Nephron progenitor cell (in vitro differentiated cells): ENCODE measurements around the gene POU6F2.
A peak's percentile ranks its signal among the peaks of the same experiment; 100 is the strongest.

Source experiments
- DNase-seq: peaks from one replicate; pipeline ENCODE4 v3.0.0; 2021
- H3K27ac Mint-ChIP-seq: 2 replicates; pipeline ENCODE4 v1.8.0; 2021; ENCODE audit warnings: mild to moderate bottlenecking, moderate library complexity, mixed read lengths
- H3K27me3 Mint-ChIP-seq: 2 replicates; pipeline ENCODE4 v1.8.0; 2021; ENCODE audit warnings: mild to moderate bottlenecking, low read depth, mixed read lengths; ENCODE audit not compliant: poor library complexity
- H3K36me3 Mint-ChIP-seq: 2 replicates; pipeline ENCODE4 v1.8.0; 2021; ENCODE audit warnings: low read depth, mixed read lengths
- H3K4me1 Mint-ChIP-seq: 2 replicates; pipeline ENCODE4 v1.8.0; 2021; ENCODE audit warnings: mixed read lengths
- H3K4me3 Mint-ChIP-seq: 2 replicates; pipeline ENCODE4 v1.8.0; 2021; ENCODE audit warnings: mild to moderate bottlenecking, moderate library complexity, mixed read lengths
- H3K9me3 Mint-ChIP-seq: 2 replicates; pipeline ENCODE4 v1.8.0; 2021; ENCODE audit warnings: mild to moderate bottlenecking, moderate library complexity, mixed read lengths
- CTCF ChIP-seq: fragments of 200-600 bp; sonication (generic); IDR thresholded peaks from 2 replicates; pipeline ENCODE4 v1.5.0; 2021; ENCODE audit warnings: antibody characterized with exemption

POU6F2 gene

GRCh38 chr7:39294022-39294421, 316.3 kb downstream of the POU6F2 start:
- H3K9me3 Mint-ChIP-seq = peaks cover 20% of the 10 kb centered on the region
- no peak for DNase-seq
- no peak for TF ChIP-seq CTCF
- peaks cover 57% of the 10 kb centered on the region for H3K4me1 Mint-ChIP-seq
- peak overlapping the region; percentile 53 for H3K27ac Mint-ChIP-seq
- H3K27me3 Mint-ChIP-seq = no peaks in the 10 kb centered on the region
- peaks cover 11% of the 10 kb centered on the region for H3K36me3 Mint-ChIP-seq
- no peak overlapping the region for H3K4me3 Mint-ChIP-seq

GRCh38 chr7:39295796-39296195, 318.1 kb downstream of the POU6F2 start:
- H3K4me1 Mint-ChIP-seq = peaks cover 56% of the 10 kb centered on the region
- no peak for TF ChIP-seq CTCF
- H3K27me3 Mint-ChIP-seq = no peaks in the 10 kb centered on the region
- no peak for DNase-seq
- peaks cover 11% of the 10 kb centered on the region for H3K36me3 Mint-ChIP-seq
- H3K27ac Mint-ChIP-seq = no peak overlapping the region
- H3K4me3 Mint-ChIP-seq = no peak overlapping the region
- peaks cover 20% of the 10 kb centered on the region for H3K9me3 Mint-ChIP-seq

- no peak for TF ChIP-seq CTCF
- peaks cover 11% of the 10 kb centered on the region for H3K36me3 Mint-ChIP-seq
- H3K27ac Mint-ChIP-seq = peak overlapping the region; percentile 9
- peaks cover 3% of the 10 kb centered on the region for H3K27me3 Mint-ChIP-seq
- no peak overlapping the region for H3K4me3 Mint-ChIP-seq
- peaks cover 20% of the 10 kb centered on the region for H3K9me3 Mint-ChIP-seq
- no peak for DNase-seq
- peaks cover 40% of the 10 kb centered on the region for H3K4me1 Mint-ChIP-seq
Observed at GRCh38 chr7:39299695-39300094, 322.0 kb downstream of the POU6F2 start.

- Mint-ChIP-seq H3K9me3 (peaks cover 20% of the 10 kb centered on the region), H3K4me1 (peaks cover 37% of the 10 kb centered on the region), H3K27me3 (peaks cover 3% of the 10 kb centered on the region), H3K27ac (peak overlapping the region; percentile 75), H3K36me3 (peaks cover 11% of the 10 kb centered on the region), H3K4me3 (no peak overlapping the region)
- no peak for DNase-seq
- no peak for TF ChIP-seq CTCF
Observed at GRCh38 chr7:39300276-39300675, 322.6 kb downstream of the POU6F2 start.

GRCh38 chr7:39301543-39301942, 323.8 kb downstream of the POU6F2 start:
- TF ChIP-seq CTCF = no peak
- no peak overlapping the region for H3K27ac Mint-ChIP-seq
- H3K36me3 Mint-ChIP-seq = peaks cover 11% of the 10 kb centered on the region
- no peak overlapping the region for H3K4me3 Mint-ChIP-seq
- DNase-seq = no peak
- peaks cover 6% of the 10 kb centered on the region for H3K27me3 Mint-ChIP-seq
- H3K4me1 Mint-ChIP-seq = peaks cover 47% of the 10 kb centered on the region
- peaks cover 16% of the 10 kb centered on the region for H3K9me3 Mint-ChIP-seq

- Mint-ChIP-seq H3K4me1 (peaks cover 47% of the 10 kb centered on the region), H3K9me3 (no peaks in the 10 kb centered on the region), H3K27ac (no peak overlapping the region), H3K27me3 (peaks cover 6% of the 10 kb centered on the region), H3K36me3 (no peaks in the 10 kb centered on the region), H3K4me3 (no peak overlapping the region)
- no peak for TF ChIP-seq CTCF
- DNase-seq = no peak
Observed at GRCh38 chr7:39304178-39304577, 326.5 kb downstream of the POU6F2 start.
